OCI-LY7 (cell line): ENCODE data around the gene SLC2A8. TPM values are rescaled to one million over a fixed set of nuclear protein-coding genes. Genes with fewer than 3 reads are reported as not detected.

Experiments used
- BruUV-seq: library from RNA; stranded (reverse); fragments of 400-500 nt; replicated peaks from 2 replicates; lab custom pipeline; 2021; lab: Mats Ljungman, UMichigan
- CTCF ChIA-PET: fragments of 300-600 bp; sonication (Branson Sonifier 250); formaldehyde crosslinking; loops from one replicate; lab custom pipeline; 2022; ENCODE audit warnings: antibody characterized with exemption; ENCODE audit not compliant: unreplicated experiment; lab: Charles Lee
- POLR2A ChIA-PET: fragments of 300-600 bp; sonication (Branson Sonifier 250); formaldehyde crosslinking; loops from one replicate; lab custom pipeline; 2022; ENCODE audit warnings: antibody characterized with exemption; lab: Charles Lee
- DNase-seq: peaks from one replicate; pipeline ENCODE4 v3.0.0-alpha.2; 2015; ENCODE audit warnings: low spot score
- H2AFZ ChIP-seq: fragments of 200-600 bp; sonication (generic), shearing (Covaris generic); 2 replicates; pipeline ENCODE4 v1.6.1; 2014; ENCODE audit warnings: mild to moderate bottlenecking, antibody characterized with exemption, low read length, moderate library complexity
- H3K27ac ChIP-seq: fragments of 200-600 bp; sonication (generic); 2 replicates; pipeline ENCODE4 v1.5.1; 2014; ENCODE audit warnings: mixed run types, low read depth, mild to moderate bottlenecking, moderate library complexity, low read length, inconsistent platforms; ENCODE audit not compliant: poor library complexity, severe bottlenecking
- H3K36me3 ChIP-seq: fragments of 200-600 bp; sonication (generic); 2 replicates; pipeline ENCODE4 v1.6.1; 2014; ENCODE audit warnings: mild to moderate bottlenecking, antibody characterized with exemption, low read length, moderate library complexity, mixed read lengths; ENCODE audit not compliant: insufficient read depth
- H3K4me1 ChIP-seq: fragments of 200-600 bp; sonication (generic); 2 replicates; pipeline ENCODE4 v1.5.1; 2014; ENCODE audit warnings: mild to moderate bottlenecking, low read length; ENCODE audit not compliant: insufficient read depth, poor library complexity, severe bottlenecking
- H3K4me2 ChIP-seq: fragments of 200-600 bp; sonication (generic); 2 replicates; pipeline ENCODE4 v1.6.1; 2014; ENCODE audit warnings: mild to moderate bottlenecking, low read length
- H3K4me3 ChIP-seq: fragments of 200-600 bp; sonication (generic); 2 replicates; pipeline ENCODE4 v1.5.1; 2014; ENCODE audit warnings: mild to moderate bottlenecking, low read depth, low read length; ENCODE audit not compliant: poor library complexity, severe bottlenecking
- H3K79me2 ChIP-seq: fragments of 200-600 bp; sonication (generic); 2 replicates; pipeline ENCODE4 v1.6.1; 2016; ENCODE audit warnings: low read depth, mild to moderate bottlenecking, low read length, moderate library complexity, mixed read lengths; ENCODE audit not compliant: insufficient read depth
- H3K9me2 ChIP-seq: fragments of 200-600 bp; sonication (generic); 2 replicates; pipeline ENCODE4 v1.6.1; 2016; ENCODE audit warnings: mild to moderate bottlenecking, low read length, mixed read lengths; ENCODE audit not compliant: insufficient read depth
- H3K9me3 ChIP-seq: fragments of 200-600 bp; sonication (generic); 2 replicates; pipeline ENCODE4 v1.6.1; 2014; ENCODE audit warnings: mild to moderate bottlenecking, mixed run types, low read length, mixed read lengths
- H4K20me1 ChIP-seq: fragments of 200-600 bp; sonication (generic); 2 replicates; pipeline ENCODE4 v1.6.1; 2014; ENCODE audit warnings: mild to moderate bottlenecking, antibody characterized with exemption, low read length, moderate library complexity, mixed read lengths; ENCODE audit not compliant: insufficient read depth
- CTCF ChIP-seq: fragments of 200-600 bp; sonication (generic); conservative IDR thresholded peaks from 2 replicates; pipeline ENCODE4 v1.5.1; 2014; ENCODE audit warnings: mild to moderate bottlenecking, antibody characterized with exemption, low read length, moderate library complexity, mixed read lengths
- EZH2phosphoT487 ChIP-seq: fragments of 200-600 bp; sonication (generic); IDR thresholded peaks from 2 replicates; pipeline ENCODE4 v1.6.1; 2018; ENCODE audit warnings: low read depth, borderline replicate concordance, mild to moderate bottlenecking, mixed run types, antibody characterized with exemption, low read length, moderate library complexity, mixed read lengths
- intact Hi-C: fragments of 100-400 bp; cut with micrococcal nuclease; formaldehyde crosslinking; loops from one replicate; pipeline ENCODE4 v1.10.0; 2022; ENCODE audit not compliant: unreplicated experiment
- total RNA-seq, 2 experiments: library from RNA; depleted of rRNA in 1 of 2; stranded (reverse); fragments of >200 nt in 1 of 2; shearing (Covaris generic) in 1 of 2; gene quantifications; 2 replicates each; pipeline ENCODE4 v1.2.3, GENCODE V29; 2014 to 2022

The SLC2A8 gene
- total RNA-seq, 2 experiments from 2014 or later: 11.9 to 19.6 TPM

- no TSS peak for BruUV-seq
Observed at GRCh38 chr9:127402401-127403090, 5.6 kb downstream of the SLC2A8 start.

GRCh38 chr9:127403507-127404192, 6.7 kb downstream of the SLC2A8 start:
- Histone ChIP-seq H3K79me2 (no peaks in the 10 kb centered on the region), H3K9me2 (no peaks in the 10 kb centered on the region), H4K20me1 (no peaks in the 10 kb centered on the region), H3K9me3 (no peaks in the 10 kb centered on the region), H3K4me1 (no peaks in the 10 kb centered on the region), H3K27ac (no peak overlapping the region), H3K4me3 (no peak overlapping the region), H3K36me3 (no peaks in the 10 kb centered on the region), H2AFZ (no peak overlapping the region), H3K4me2 (no peak overlapping the region)
- CTCF ChIA-PET: no interaction called here
- intact Hi-C loops: no loop called here
- no peak for DNase-seq
- POLR2A ChIA-PET: no interaction called here
- no peak for TF ChIP-seq EZH2phosphoT487
- TF ChIP-seq CTCF: no peak
- no TSS peak for BruUV-seq

More at GRCh38 chr9:127402401-127403090, 5.6 kb downstream of the SLC2A8 start:
- no peak overlapping the region for H3K4me2 ChIP-seq
- H3K27ac ChIP-seq: no peak overlapping the region
- H4K20me1 ChIP-seq: no peaks in the 10 kb centered on the region
- H2AFZ ChIP-seq: no peak overlapping the region
- TF ChIP-seq EZH2phosphoT487: no peak
- no peak for TF ChIP-seq CTCF
- intact Hi-C loops: no loop called here
- no peaks in the 10 kb centered on the region for H3K9me3 ChIP-seq
- no peaks in the 10 kb centered on the region for H3K9me2 ChIP-seq
- CTCF ChIA-PET: no interaction called here
- POLR2A ChIA-PET: no interaction called here
- no peak for DNase-seq
- H3K36me3 ChIP-seq: no peaks in the 10 kb centered on the region
- peaks cover 5% of the 10 kb centered on the region for H3K4me1 ChIP-seq
- no peak overlapping the region for H3K4me3 ChIP-seq
- H3K79me2 ChIP-seq: no peaks in the 10 kb centered on the region

- no peaks in the 10 kb centered on the region for H3K79me2 ChIP-seq
- H3K4me2 ChIP-seq: no peak overlapping the region
- no peaks in the 10 kb centered on the region for H3K4me1 ChIP-seq
- CTCF ChIA-PET: interaction anchor here (0.5 kb wide), 1 partner anchor 1263 kb away, joined by 3 read pairs; no protein-coding TSS in a partner anchor
- H3K9me3 ChIP-seq: no peaks in the 10 kb centered on the region
- no peaks in the 10 kb centered on the region for H3K36me3 ChIP-seq
- no peaks in the 10 kb centered on the region for H3K9me2 ChIP-seq
- no peak overlapping the region for H2AFZ ChIP-seq
- POLR2A ChIA-PET: no interaction called here
- DNase-seq: no peak
- no peak overlapping the region for H3K4me3 ChIP-seq
- no TSS peak for BruUV-seq
- intact Hi-C loops: no loop called here
- H4K20me1 ChIP-seq: no peaks in the 10 kb centered on the region
- H3K27ac ChIP-seq: no peak overlapping the region
- TF ChIP-seq EZH2phosphoT487 (no peak), CTCF (no peak)
Observed at GRCh38 chr9:127404631-127405030, 7.7 kb downstream of the SLC2A8 start.
